SKM-1 (cell line): ENCODE results near the gene FXN.
"Not testable (repeated sequence)": the region's sequence is repeated elsewhere in the genome, so short reads cannot be mapped to it uniquely, and the experiment has no call there.

Source experiments
- DNase-seq: peaks from one replicate; lab custom pipeline; 2025; ENCODE audit not compliant: unreplicated experiment; lab: John Stamatoyannopoulos, UW

FXN gene

DNA sequence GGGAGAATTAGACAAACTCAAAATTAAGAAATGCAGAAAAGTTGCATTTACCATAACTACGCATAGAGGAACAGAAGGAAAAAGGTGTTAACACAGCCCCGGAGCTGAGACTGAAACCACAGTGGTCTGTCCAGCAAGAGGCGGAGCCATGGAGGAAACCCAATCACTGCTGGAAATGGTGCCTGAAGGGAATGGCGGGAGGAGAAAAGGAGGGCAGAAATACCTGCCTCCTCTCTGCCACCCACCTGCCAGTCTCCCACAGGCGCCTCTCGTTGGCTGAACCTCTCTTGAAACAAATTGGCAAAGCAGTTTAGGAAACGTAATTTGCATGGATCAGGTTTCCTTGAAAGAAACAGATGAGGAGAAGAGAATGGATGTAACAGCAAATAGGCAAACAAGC is 11.9 kb upstream of the FXN start:
- DNase-seq, result no peak

DNA sequence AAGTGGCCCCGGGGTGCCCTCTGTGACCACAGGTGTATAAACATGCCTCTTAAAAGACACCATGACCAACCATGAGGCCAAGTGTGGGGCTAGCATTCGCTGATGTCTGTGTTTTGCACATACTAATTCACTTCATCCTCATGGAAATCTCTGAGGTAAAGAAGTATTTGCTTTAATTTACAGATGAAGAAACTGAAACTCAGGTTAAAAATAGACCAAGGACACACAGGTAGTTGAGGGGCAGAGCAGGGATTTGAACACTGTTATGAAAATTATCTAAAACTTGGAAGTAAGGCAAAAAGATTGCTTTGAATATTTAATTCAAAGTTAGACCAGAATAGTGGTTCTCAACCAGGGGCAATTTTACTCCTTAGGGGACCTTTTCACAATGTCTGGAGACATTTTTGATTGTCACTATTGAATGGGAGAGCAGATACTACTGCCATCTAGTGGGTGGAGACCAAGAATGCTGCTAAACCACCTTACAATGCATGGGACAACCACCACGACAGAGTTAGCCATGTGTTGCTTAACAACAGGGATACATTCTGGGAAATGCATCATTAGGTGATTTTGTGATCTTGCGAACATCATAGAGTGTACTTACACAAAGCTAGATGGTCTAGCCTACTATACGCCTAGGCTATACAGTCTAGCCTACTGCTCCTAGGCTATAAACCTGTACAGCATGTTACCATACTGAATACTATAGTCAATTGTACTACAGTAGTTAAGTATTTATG is 8.0 kb upstream of the FXN start:
- no peak for DNase-seq

GRCh38 chr9:69028754-69029153 is 6.8 kb upstream of the FXN start:
- DNase-seq, result no peak

- DNase-seq, result no peak
Observed at GRCh38 chr9:69029535-69029934, 6.0 kb upstream of the FXN start.

GRCh38 chr9:69030851-69031645 is 4.5 kb upstream of the FXN start:
- no peak for DNase-seq

DNA sequence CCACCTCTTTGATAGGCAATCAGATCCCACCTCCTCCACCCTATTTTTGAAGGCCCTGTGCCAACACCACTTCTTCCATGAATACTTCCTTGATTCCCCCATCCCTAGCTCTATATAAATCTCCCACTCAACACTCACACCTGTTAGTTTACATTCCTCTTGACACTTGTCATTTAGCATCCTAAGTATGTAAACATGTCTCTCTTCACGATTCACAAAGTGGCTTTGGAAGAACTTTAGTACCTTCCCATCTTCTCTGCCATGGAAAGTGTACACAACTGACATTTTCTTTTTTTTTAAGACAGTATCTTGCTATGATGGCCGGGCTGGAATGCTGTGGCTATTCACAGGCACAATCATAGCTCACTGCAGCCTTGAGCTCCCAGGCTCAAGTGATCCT is 1.5 kb upstream of the FXN start:
- no peak for DNase-seq

DNA sequence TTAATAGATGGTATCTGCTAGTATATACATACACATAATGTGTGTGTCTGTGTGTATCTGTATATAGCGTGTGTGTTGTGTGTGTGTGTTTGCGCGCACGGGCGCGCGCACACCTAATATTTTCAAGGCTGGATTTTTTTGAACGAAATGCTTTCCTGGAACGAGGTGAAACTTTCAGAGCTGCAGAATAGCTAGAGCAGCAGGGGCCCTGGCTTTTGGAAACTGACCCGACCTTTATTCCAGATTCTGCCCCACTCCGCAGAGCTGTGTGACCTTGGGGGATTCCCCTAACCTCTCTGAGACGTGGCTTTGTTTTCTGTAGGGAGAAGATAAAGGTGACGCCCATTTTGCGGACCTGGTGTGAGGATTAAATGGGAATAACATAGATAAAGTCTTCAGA is 757 bp downstream of the FXN start:
- DNase-seq, result no peak

DNA sequence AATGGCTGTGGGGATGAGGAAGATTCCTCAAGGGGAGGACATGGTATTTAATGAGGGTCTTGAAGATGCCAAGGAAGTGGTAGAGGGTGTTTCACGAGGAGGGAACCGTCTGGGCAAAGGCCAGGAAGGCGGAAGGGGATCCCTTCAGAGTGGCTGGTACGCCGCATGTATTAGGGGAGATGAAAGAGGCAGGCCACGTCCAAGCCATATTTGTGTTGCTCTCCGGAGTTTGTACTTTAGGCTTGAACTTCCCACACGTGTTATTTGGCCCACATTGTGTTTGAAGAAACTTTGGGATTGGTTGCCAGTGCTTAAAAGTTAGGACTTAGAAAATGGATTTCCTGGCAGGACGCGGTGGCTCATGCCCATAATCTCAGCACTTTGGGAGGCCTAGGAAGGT is 1.2 kb downstream of the FXN start:
- DNase-seq, result no peak

DNA sequence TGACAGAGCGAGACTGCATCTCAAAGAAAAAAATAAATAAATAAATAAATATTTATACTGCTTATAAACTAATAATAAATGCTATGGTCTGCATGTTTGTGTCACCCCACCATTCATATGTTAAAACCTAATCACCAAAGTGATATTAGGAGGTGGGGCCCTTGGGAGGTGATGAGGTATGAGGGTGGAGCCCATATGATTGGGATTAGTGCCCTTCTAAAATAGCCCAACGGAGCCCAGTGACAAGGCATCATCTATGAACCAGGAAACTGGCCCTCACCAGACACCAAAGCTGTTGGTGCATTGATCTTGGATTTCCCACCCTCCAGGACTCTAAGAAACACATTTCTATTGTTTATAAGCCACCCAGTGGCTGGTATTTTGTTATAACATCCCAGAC is 5.1 kb downstream of the FXN start:
- DNase-seq, result no peak

GRCh38 chr9:69044240-69045219 is 9.0 kb downstream of the FXN start:
- DNase-seq, result no peak

- DNase-seq, result no peak
Observed at GRCh38 chr9:69045821-69046220, 10.3 kb downstream of the FXN start.

DNA sequence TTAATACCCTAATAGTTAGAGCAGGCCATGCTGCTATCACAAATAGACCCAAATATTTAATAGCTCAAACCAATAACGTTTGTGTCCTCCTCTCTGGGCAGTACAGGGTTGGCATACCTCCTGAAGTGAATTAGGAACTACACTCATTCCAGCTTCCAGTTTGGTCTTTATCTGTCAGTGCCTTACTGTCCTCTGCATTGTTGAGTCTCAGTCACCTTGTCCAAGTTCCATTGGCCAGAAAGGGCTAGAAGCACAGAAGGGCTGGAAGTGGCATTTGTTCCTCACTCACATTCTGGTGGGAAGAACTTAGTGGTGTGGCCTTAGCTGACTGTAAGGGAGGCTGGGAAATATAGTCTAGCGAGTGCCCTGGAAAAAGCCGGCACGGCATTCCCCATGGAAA is 11.2 kb downstream of the FXN start:
- no peak for DNase-seq

DNA sequence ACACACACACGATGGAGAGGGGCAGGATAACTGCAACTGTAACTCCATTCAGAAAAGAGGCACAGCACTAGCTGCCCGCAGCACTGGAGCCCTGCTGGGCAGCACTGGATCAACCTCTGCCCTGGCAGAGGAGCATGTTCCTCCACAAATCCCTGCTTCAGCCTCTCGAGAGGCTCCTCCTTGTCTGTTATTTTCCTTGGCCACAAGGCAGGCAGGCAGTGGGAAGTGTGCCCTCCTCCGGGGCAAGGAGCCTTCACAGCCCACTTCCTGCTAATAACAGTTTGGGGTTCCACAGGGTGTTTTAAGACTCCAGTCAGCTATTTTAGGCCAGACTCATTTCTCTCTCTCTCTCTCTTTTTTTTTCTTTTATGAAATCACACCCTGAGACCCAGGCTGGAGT is 11.8 kb downstream of the FXN start:
- DNase-seq, result no peak

DNA sequence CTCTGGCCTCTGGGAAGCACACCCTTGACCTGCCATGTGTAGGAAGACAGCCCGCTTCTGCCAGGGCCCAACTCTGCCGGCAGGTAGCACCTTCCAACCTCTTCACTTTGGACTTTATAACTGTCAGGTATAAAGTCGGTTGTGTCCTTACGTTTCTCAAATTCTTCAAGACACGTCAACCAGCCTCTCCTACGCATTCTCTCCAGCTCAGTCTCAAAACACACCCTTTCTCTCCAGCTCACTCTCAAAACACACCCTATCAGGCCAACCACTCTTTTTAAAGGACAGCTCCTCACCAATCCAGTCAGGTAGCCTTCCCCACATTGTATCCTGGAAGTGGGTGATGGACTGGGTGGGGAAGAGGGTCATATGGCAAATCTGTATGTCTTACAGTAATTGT is 13.5 kb downstream of the FXN start:
- no peak for DNase-seq

DNA sequence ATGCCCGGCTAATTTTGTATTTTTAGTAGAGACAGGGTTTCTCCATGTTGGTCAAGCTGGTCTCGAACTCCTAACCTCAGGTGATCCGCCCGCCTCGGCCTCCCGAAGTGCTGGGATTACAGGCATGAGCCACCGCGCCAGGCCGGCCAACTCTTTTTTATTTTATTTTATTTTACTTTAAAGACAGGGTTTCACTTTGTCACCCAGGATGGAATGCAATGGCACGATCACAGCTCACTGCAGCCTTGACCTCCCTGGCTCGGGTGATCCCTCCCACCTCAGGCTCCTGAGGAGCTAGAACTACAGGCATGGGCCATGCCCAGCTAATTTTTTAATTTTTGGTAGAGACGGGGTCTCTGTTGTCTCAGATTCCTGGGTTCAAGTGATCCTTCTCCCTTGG is 15.4 kb downstream of the FXN start:
- not testable (repeated sequence) for DNase-seq

GRCh38 chr9:69054989-69055388 is 19.4 kb downstream of the FXN start:
- DNase-seq, result no peak

DNA sequence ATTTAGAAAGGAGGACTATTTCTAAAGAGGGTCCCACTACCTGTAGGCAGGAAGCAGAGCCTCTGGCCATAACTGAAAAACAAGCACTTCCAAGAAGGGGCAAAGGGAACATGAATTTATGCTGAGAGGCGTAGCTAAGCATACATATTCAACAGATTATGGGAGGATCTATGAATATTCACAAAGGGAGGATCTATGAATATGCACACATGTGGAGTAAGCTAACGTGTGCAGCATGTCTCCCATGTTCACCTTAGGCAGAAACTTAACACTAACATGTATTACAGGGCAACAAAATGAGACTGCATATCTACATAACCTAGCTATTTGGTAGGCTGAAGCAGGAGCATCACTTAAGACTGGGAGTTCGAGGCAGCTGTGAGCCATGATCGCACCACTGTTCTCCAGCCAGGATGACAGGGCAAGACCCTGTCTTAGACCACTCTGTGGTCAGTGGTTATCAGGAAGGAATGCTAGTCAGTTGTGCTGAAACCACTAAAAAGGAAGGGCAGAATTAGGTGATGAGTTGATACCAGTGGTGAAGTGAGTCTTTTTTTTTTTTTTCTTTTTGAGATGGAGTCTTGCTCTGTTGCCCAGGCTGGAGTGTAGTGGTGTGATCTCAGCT is 20.8 kb downstream of the FXN start:
- DNase-seq, result no peak

GRCh38 chr9:69058101-69058500 is 22.5 kb downstream of the FXN start:
- no peak for DNase-seq

GRCh38 chr9:69060766-69061165 is 25.2 kb downstream of the FXN start:
- no peak for DNase-seq

- DNase-seq, result no peak
Observed at GRCh38 chr9:69062195-69062594, 26.6 kb downstream of the FXN start.

DNA sequence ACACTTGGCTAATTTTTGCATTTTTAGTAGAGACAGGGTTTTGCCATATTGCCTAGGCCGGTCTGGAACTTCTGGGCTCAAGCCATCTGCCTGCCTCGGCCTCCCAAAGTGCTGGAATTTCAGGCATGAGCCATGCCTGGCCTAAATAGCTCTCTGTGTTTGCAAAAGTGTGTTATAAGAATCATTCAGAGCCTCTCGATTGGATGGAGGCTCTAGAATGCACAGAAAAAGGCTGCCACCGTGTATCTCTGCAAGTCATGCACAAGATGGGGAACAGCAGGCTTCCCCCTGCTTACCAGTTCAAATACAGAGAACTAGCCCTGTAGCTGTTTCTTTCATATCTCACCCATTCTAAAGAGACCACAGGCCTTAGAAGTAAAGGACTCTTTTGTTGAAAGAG is 28.3 kb downstream of the FXN start:
- DNase-seq, result no peak
